ENCODE results near the gene KIF1C.

DNA sequence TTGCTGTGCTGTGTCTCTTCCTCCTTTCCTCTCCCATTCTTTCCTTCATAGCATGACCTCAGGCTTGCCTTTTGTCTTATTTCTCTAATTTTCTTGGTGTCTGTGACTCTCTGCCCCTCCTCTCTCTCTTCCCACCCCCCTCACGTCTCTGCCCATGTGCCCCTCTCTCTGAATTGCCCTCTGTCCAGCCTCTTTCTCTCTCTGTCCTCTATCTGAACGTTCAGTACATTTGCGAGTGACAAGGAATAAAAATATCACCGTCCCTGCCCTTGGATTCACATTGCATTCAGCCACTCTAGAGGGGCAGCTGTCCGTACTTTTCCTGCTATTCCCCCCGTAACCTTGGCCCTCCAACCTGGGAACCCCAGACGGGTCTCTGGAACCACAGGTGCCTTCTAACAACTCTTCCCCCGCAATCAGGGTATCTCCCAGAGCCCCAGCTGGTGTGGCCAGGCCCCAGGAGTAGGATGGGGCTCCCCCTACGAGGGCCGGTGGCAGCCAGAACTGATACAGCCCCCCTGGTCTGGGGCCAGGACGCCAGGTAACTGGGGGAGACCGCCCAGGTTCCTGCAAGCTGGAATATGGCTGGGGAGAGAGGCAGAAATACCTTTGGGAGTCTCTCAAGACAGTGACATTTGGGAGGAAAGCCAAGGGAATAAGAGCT is 1.8 kb downstream of the KIF1C start:
- TF ChIP-seq CTCF (IDR thresholded peaks at IDR 0.05) (no peak), FOXK1 (CRISPR knock-in tag; IDR thresholded peaks at IDR 0.05) (no peak), USF2 (CRISPR knock-in tag; IDR thresholded peaks at IDR 0.05) (no peak), ATF6 (CRISPR knock-in tag; IDR thresholded peaks at IDR 0.05) (no peak), E2F4 (CRISPR knock-in tag; IDR thresholded peaks at IDR 0.05; ENCODE audit: borderline replicate concordance, low read depth) (no peak), PRDM15 (CRISPR knock-in tag; IDR thresholded peaks at IDR 0.05) (no peak), TEAD1 (CRISPR knock-in tag; IDR thresholded peaks at IDR 0.05) (no peak), MAX (CRISPR knock-in tag; IDR thresholded peaks at IDR 0.05) (no peak), CBFB (CRISPR knock-in tag; IDR thresholded peaks at IDR 0.05; ENCODE audit: low read depth) (no peak), STAT6 (CRISPR knock-in tag; conservative IDR thresholded peaks at IDR 0.05; ENCODE audit: low read depth) (no peak), MXD4 (CRISPR knock-in tag; IDR thresholded peaks at IDR 0.05; ENCODE audit: borderline replicate concordance) (no peak), FOXP1 (CRISPR knock-in tag; IDR thresholded peaks at IDR 0.05; ENCODE audit: borderline replicate concordance) (no peak)
- TF ChIP-seq, protein P1, sequence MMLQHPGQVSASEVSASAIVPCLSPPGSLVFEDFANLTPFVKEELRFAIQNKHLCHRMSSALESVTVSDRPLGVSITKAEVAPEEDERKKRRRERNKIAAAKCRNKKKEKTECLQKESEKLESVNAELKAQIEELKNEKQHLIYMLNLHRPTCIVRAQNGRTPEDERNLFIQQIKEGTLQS (CRISPR knock-in tag; conservative IDR thresholded peaks at IDR 0.05): no peak
- TF ChIP-seq, protein P2, sequence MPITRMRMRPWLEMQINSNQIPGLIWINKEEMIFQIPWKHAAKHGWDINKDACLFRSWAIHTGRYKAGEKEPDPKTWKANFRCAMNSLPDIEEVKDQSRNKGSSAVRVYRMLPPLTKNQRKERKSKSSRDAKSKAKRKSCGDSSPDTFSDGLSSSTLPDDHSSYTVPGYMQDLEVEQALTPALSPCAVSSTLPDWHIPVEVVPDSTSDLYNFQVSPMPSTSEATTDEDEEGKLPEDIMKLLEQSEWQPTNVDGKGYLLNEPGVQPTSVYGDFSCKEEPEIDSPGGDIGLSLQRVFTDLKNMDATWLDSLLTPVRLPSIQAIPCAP (CRISPR knock-in tag; IDR thresholded peaks at IDR 0.05): no peak

Data from WTC11 (cell line).